ENCODE measurements around the gene PREP. TPM values are rescaled to one million over a fixed set of nuclear protein-coding genes. Genes with fewer than 3 reads are reported as not detected.
A peak's percentile ranks its signal among the peaks of the same experiment; 100 is the strongest.

PREP gene
- total RNA-seq, 4 donors from 2014 or later: 34.6 to 71.8 (median 51.8) TPM

DNA sequence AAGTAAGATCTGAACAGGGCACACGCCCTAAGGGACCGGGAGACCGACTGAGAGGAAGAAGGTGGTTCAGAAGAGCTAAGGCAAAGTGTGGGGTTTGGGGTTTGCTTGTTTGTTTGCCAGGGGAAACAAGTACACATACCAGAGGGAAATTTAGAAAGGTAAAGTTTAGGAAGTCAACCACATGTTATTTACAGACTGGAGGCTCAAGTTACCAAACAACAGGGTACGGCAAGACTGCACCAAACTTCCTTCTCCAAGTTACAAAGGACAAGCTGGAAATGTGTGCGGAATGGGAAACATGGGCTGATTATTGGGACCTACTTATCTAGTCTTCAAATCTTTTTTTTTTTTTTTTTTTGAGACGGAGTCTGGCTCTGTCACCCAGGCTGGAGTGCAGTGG lies 11.2 kb downstream of the PREP start:
- H3K4me1 ChIP-seq: peaks cover 14 to 33% of the 10 kb centered on the region in 2 donors
- TF ChIP-seq, protein P1, sequence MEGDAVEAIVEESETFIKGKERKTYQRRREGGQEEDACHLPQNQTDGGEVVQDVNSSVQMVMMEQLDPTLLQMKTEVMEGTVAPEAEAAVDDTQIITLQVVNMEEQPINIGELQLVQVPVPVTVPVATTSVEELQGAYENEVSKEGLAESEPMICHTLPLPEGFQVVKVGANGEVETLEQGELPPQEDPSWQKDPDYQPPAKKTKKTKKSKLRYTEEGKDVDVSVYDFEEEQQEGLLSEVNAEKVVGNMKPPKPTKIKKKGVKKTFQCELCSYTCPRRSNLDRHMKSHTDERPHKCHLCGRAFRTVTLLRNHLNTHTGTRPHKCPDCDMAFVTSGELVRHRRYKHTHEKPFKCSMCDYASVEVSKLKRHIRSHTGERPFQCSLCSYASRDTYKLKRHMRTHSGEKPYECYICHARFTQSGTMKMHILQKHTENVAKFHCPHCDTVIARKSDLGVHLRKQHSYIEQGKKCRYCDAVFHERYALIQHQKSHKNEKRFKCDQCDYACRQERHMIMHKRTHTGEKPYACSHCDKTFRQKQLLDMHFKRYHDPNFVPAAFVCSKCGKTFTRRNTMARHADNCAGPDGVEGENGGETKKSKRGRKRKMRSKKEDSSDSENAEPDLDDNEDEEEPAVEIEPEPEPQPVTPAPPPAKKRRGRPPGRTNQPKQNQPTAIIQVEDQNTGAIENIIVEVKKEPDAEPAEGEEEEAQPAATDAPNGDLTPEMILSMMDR (IDR thresholded peaks at IDR 0.05 in 4 of 5, conservative IDR thresholded peaks at IDR 0.05 in 1 of 5): no peak
- no peak for TF ChIP-seq POLR2A (IDR thresholded peaks at IDR 0.05)
- H3K27me3 ChIP-seq: no peaks in the 10 kb centered on the region
- in situ Hi-C loops (cut with MboI; ENCODE audit: low sequenced_read_pairs in 4 of 4): no loop called here
- no peaks in the 10 kb centered on the region for H3K9me3 ChIP-seq
- DNase-seq (no peak), ATAC-seq (peak in 1 of 2 donors; percentile 66)
- H3K36me3 ChIP-seq: peaks cover 0 to 22% of the 10 kb centered on the region in 2 donors
- peak overlapping the region in 3 of 4 donors; percentile 32 to 63 (median 37) for H3K27ac ChIP-seq
- intact Hi-C loops (cut with DNase I; ENCODE audit: low total_unique reads): no loop called here
- no peak overlapping the region for H3K4me3 ChIP-seq

DNA sequence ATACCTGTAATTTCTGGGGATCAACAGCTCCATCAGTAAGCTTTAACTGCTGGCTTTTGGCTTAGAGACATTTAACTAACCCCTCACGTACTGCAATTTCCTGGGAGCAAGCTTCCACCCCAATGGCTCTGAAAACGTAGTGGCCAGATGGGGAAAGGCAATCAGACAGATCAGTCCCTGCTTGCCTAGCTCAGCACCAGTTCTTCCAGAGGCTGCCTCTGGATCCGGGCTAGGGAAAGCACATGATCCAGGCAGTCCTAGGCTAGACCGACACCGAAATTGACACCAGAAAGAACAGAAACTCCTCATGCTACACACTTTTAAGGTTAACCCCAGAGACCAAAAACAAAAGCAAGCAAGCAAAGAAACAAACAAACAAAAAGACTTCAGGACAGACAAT lies 13.3 kb downstream of the PREP start:
- ATAC-seq: peak; percentile 48 to 73
- in situ Hi-C loops (cut with MboI; ENCODE audit: low sequenced_read_pairs in 4 of 4) (no loop called here), intact Hi-C loops (cut with DNase I; ENCODE audit: low total_unique reads) (no loop called here)

DNA sequence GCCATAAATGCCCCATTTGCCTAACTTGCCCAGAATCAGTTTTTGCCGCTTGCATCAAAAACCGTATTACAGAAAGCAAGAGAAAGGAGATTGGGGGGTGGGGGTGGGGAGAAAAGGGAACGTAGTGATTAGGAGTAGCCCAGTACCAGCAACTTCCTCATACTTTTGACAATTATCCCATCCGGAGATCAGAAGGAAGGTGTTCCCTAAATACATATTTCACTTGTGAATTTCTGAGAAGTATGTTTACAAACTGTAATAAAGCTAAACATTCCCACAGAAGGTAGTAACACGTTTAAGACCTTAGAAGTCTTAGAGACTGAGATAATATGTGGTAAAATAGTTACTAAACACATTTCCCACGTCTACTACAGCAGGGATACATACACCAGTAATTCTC lies 14.5 kb downstream of the PREP start:
- ATAC-seq (no peak), DNase-seq (no peak)
- no peaks in the 10 kb centered on the region for H3K27me3 ChIP-seq
- H3K4me1 ChIP-seq: peaks cover 19 to 33% of the 10 kb centered on the region in 2 donors
- intact Hi-C loops (cut with DNase I; ENCODE audit: low total_unique reads): no loop called here
- H3K9me3 ChIP-seq: no peaks in the 10 kb centered on the region
- no peak for TF ChIP-seq POLR2A (IDR thresholded peaks at IDR 0.05)
- in situ Hi-C loops (cut with MboI; ENCODE audit: low sequenced_read_pairs in 4 of 4): no loop called here
- no peak overlapping the region for H3K4me3 ChIP-seq
- no peaks in the 10 kb centered on the region for H3K36me3 ChIP-seq
- no peak overlapping the region for H3K27ac ChIP-seq

More for the DNA sequence above, 13.3 kb downstream of the PREP start:
- Histone ChIP-seq H3K4me1 (peaks cover 14 to 33% of the 10 kb centered on the region in 2 donors), H3K36me3 (peaks cover 0 to under 1% of the 10 kb centered on the region in 2 donors), H3K27me3 (no peaks in the 10 kb centered on the region), H3K4me3 (no peak overlapping the region), H3K9me3 (no peaks in the 10 kb centered on the region), H3K27ac (peak overlapping the region in 3 of 4 donors; percentile 45 to 53 (median 49))
- no peak for DNase-seq
- TF ChIP-seq POLR2A (IDR thresholded peaks at IDR 0.05): no peak

DNA sequence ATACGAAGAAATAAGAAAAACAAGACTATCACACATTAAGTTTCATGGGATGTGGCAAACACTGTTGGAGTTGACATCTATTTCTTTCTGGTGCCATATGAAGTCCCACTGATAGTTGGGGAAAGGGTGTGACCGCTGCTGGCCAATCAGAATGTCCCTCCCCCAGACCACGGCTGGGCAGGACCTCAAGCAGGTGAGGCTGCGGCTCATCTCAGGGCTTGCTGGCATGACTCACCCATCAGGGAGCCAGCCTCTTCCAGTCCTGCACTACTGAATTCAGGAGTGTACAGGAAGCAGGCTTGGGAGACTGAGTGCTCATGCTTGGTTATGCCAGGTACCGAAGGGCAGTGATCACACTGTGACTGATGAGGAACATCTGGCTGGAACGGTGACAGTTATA lies 18.9 kb downstream of the PREP start:
- Histone ChIP-seq H3K27ac (no peak overlapping the region), H3K9me3 (no peaks in the 10 kb centered on the region), H3K36me3 (no peaks in the 10 kb centered on the region), H3K27me3 (no peaks in the 10 kb centered on the region), H3K4me1 (peaks cover 7 to 24% of the 10 kb centered on the region in 2 donors), H3K4me3 (no peak overlapping the region)
- ATAC-seq (no peak), DNase-seq (no peak)
- intact Hi-C loops (cut with DNase I; ENCODE audit: low total_unique reads): no loop called here
- TF ChIP-seq POLR2A (IDR thresholded peaks at IDR 0.05): no peak
- TF ChIP-seq, protein P1 (IDR thresholded peaks at IDR 0.05 in 4 of 5, conservative IDR thresholded peaks at IDR 0.05 in 1 of 5): no peak
- in situ Hi-C loops (cut with MboI; ENCODE audit: low sequenced_read_pairs in 4 of 4): no loop called here

DNA sequence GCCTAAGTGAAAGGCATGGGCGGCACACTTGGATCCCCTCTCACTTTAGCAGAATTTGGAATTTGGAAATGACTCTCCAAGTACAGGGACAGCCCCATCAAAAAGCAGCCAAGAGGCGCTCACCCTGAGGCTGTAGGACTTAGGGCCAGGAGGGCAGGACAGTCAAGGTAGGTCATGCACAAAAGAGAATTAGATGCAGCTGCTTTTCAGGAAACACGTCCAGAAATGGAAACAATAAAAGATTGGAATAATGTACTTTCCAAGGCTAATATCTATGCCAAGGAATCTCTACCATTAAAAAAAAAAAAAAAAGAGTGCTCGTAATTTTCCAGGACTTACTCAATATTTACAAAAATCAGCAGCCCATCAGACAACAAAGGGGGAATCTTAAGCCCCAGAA lies 19.9 kb downstream of the PREP start:
- no peaks in the 10 kb centered on the region for H3K36me3 ChIP-seq
- H3K4me1 ChIP-seq: peaks cover 0 to 24% of the 10 kb centered on the region in 2 donors
- no peak overlapping the region for H3K27ac ChIP-seq
- no peaks in the 10 kb centered on the region for H3K27me3 ChIP-seq
- no peak for ATAC-seq
- no peaks in the 10 kb centered on the region for H3K9me3 ChIP-seq
- intact Hi-C loops (cut with DNase I; ENCODE audit: low total_unique reads): no loop called here
- in situ Hi-C loops (cut with MboI; ENCODE audit: low sequenced_read_pairs in 4 of 4): no loop called here
- no peak overlapping the region for H3K4me3 ChIP-seq
- no peak for DNase-seq
- no peak for TF ChIP-seq POLR2A (IDR thresholded peaks at IDR 0.05)
- TF ChIP-seq, protein P1 (IDR thresholded peaks at IDR 0.05 in 4 of 5, conservative IDR thresholded peaks at IDR 0.05 in 1 of 5): no peak

DNA sequence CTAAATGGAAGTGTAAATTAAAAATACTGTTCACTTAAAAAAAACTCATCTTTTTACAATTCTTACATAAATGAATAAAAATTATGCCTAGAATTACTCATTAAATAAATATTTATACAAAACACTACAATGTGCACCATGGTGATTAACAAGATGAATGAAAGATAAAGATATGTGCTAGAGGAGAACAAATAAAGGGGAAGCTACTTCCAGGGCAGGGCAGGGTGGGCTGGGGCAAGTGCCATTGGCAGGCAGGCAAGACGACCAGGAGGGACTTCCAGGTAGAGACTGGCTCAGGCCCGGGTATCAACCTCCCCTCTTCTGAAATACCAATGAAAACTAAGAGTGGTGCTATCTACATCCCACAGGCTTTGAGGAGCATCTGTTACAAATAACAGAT lies 20.4 kb downstream of the PREP start:
- Histone ChIP-seq H3K9me3 (no peaks in the 10 kb centered on the region), H3K36me3 (no peaks in the 10 kb centered on the region), H3K27ac (no peak overlapping the region), H3K4me3 (no peak overlapping the region), H3K4me1 (peaks cover 0 to 24% of the 10 kb centered on the region in 2 donors), H3K27me3 (no peaks in the 10 kb centered on the region)
- in situ Hi-C loops (cut with MboI; ENCODE audit: low sequenced_read_pairs in 4 of 4) (no loop called here), intact Hi-C loops (cut with DNase I; ENCODE audit: low total_unique reads) (no loop called here)
- ATAC-seq: no peak
- TF ChIP-seq, protein P1 (IDR thresholded peaks at IDR 0.05 in 4 of 5, conservative IDR thresholded peaks at IDR 0.05 in 1 of 5): no peak
- no peak for TF ChIP-seq POLR2A (IDR thresholded peaks at IDR 0.05)
- DNase-seq: no peak
